Colon (tissue), 2 donors: ENCODE data around the gene NCKAP5.

ENCODE experiments used
- FAIRE-seq: peaks from 2 replicates; lab custom pipeline; 2012; peaks lifted over from hg19 to GRCh38; lab: Jason Lieb, UNC
- donor health status: control.
- donor health status: control.

Gene NCKAP5

GRCh38 chr2:133326652-133327397 is 241.4 kb downstream of the NCKAP5 start:
- FAIRE-seq = no peak

- no peak for FAIRE-seq
Measured at GRCh38 chr2:133324150-133324561, 244.1 kb downstream of the NCKAP5 start.

DNA sequence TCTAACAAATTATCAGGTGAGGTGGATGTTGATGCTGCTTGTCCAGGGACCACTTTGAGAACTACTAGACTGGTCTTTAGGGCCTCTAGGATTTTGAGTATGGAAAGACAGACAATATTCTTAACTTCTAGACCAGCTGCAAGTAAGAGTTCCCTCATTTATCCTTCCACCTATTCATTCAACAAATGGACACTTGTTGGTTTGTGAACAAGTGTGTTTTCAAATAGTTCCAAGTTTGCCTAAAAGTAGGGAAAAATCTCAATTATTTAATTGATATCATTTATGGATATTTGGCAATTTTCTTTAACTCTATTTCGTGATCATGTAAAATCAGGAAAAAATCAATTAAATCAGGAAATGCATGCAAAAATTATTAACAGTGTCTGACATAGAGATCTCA is 245.4 kb downstream of the NCKAP5 start:
- FAIRE-seq = no peak

GRCh38 chr2:133317178-133317577 is 251.1 kb downstream of the NCKAP5 start:
- no peak for FAIRE-seq

DNA sequence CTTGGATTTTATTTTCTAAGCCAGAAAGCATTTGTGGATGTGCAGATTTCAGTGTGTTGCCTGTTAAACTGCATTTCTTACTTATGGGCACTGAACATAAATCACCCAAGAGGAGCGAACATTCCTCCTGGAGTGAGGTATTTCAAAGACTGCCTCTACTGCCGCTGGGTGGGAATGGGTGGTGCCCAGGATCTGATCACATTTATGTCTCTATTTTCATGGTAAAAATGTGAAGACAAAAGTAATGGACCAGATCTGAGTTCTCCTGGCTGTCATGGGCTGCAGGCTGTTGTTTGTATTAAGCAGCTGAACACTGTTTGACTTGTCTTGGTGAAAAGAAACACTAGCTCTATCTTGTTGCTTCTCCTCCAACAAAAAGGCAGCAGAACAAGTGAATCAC is 251.7 kb downstream of the NCKAP5 start:
- no peak for FAIRE-seq

GRCh38 chr2:133315280-133315679 is 253.0 kb downstream of the NCKAP5 start:
- FAIRE-seq = no peak

GRCh38 chr2:133314795-133315194 is 253.5 kb downstream of the NCKAP5 start:
- no peak for FAIRE-seq

GRCh38 chr2:133312038-133312729 is 256.1 kb downstream of the NCKAP5 start:
- no peak for FAIRE-seq

DNA sequence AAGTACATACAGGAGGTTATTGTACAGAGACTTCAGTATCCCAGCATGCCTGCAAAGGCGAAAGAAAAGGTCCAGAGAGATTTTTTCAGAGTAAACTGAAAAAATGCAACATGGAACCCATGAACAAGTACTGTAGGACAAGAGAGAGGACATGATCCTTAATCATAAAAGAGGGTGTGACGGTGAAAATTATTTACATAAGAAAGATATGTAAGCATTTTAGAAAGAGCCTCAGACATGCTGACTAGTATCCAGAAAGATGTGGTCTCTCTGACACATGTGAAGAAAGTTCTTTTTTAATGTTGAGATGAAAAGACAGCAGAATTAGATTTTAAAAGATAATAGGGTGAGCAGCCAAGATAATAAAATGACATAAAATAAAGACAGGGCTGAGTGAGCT is 262.0 kb downstream of the NCKAP5 start:
- no peak for FAIRE-seq

DNA sequence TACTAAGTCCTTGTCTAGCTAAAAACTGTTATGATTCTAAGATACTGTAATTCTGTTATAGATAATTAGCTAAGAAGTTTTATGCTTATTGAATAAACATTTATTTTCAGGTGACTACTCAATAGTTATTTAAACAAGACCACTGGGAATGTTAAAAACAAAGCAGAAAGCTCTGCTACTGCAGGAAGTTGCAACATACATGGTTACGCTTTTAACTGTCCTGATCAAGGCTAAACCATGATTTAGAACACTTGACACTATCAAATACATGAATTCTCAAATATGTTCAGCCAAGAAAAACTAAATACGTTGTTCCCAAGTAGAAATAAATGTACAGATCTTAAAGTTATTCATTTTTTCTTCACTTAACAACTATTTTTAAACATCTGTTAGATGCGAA is 263.9 kb downstream of the NCKAP5 start:
- FAIRE-seq = no peak

- FAIRE-seq = no peak
Measured at GRCh38 chr2:133303150-133303549, 265.1 kb downstream of the NCKAP5 start.

DNA sequence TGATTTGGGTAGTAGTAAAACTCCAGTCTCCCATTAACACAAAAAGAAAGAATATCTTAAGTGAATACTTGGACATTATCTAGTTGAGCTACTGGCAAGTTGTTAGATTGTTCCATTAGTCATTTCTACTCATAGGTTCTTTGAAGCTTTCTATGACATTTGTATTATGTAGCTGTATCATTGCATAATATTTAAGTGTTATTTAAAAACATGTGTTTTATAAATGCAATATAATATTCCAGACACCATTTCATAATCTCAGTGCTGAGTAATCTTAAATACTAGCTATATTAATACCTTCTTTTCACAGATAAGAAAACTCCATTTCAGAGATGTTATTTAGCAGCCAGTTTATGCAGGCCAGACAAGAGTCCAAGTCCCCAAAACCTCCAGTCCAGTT is 271.9 kb downstream of the NCKAP5 start:
- no peak for FAIRE-seq

- FAIRE-seq = no peak
Measured at GRCh38 chr2:133293544-133294353, 274.5 kb downstream of the NCKAP5 start.

DNA sequence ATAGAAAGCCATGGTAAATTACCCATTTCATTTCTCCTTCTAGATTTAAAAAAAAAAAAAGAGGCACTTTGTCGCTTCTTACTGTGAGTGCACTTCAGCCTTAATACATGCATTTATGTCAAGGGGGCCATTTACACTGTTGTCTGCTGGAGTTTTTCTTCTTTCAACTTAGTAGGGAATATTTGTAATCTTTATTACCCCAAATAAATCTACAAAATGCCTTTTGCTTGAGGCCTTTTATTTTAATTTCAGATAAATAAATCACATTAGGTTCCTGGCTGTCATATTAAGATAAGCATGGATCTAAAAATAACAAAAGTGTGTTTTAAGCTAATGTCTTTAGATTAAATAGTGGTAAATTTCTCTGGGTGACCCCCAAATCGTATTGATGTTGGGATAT is 276.0 kb downstream of the NCKAP5 start:
- no peak for FAIRE-seq

DNA sequence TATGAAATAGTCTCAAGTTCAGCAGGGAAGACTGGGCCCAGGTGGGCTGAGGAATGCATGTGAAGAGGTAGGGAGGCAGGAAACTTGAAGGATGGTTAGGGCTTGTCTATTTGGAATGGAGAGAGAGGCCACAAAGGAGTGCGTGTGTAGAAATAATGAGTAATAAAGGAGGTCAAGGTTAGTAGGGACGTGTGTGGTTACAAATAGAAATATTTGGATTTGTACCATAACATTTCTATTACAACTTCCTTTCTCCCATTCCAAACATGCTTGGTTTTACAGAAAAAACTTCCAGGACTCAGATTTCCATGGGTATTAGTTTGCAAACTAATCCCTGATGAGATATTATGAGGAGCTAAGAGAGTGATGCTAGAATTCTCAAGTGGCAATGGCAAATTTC is 280.6 kb downstream of the NCKAP5 start:
- FAIRE-seq = no peak

- FAIRE-seq = no peak
Measured at GRCh38 chr2:133286326-133286922, 281.8 kb downstream of the NCKAP5 start.

DNA sequence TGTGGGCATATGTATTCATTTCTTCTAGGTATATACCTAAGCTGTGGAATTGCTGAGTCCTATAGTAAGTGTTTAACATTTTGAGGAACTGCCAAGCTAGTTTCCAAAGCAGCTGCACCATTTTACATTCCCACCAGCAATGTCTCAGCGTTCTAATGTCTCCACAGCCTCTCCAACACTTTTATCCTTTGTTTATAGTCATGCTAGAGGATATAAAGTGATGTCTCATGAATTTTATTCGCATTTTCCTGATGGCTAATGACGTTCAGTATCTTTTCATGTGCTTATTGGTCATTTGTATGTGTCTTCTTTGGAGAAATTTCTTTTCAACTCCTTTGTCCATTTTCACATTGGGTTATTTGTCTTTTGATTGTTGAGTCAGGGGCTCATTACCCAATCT is 295.2 kb downstream of the NCKAP5 start:
- FAIRE-seq = no peak

DNA sequence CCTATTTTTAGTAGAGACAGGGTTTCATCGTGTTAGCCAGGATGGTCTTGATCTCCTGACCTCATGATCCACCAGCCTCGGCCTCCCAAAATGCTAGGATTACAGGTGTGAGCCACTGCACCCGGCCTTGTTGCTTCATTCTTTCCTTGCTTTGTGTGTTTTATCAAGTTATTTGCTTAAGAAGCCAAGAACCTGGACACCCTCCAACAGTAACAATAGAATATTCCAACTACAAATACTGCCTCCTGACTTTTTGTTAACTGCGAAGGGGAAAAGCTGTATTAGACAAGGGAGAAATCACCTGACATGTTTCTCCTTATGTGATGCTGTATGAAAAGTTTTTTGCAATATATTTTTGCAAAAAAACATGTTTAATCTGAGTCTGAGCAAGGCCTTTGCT is 297.2 kb downstream of the NCKAP5 start:
- no peak for FAIRE-seq

DNA sequence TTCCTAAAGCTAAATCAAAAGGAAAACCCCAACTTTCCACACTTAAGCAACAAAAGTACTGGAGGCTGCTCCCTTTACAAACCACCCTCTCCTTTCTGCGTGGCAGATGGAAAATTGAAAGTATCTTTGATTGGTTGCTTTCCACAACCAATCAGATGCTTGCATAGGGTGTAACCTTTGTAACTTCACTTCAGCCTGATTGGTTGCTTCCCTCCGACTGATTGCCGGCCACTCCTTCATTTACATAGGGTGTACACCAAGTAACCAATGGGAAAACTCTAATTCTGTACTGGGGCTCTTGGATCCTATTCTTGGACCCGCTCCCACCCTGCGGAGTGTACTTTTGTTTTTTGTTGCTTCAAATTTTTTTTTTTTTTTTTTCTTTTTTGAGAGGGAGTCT is 297.7 kb downstream of the NCKAP5 start:
- FAIRE-seq = no peak

GRCh38 chr2:133266926-133267590 is 301.2 kb downstream of the NCKAP5 start:
- FAIRE-seq = no peak

GRCh38 chr2:133266041-133266925 is 302.0 kb downstream of the NCKAP5 start:
- no peak for FAIRE-seq
